IPS-NIHi7 (cell line): ENCODE measurements around the gene CACNG7.

Source experiments
- DNase-seq: peaks from one replicate; pipeline ENCODE4 v3.0.0; 2012; ENCODE audit warnings: mixed read lengths; ENCODE audit errors: extremely low spot score

The CACNG7 gene

DNA sequence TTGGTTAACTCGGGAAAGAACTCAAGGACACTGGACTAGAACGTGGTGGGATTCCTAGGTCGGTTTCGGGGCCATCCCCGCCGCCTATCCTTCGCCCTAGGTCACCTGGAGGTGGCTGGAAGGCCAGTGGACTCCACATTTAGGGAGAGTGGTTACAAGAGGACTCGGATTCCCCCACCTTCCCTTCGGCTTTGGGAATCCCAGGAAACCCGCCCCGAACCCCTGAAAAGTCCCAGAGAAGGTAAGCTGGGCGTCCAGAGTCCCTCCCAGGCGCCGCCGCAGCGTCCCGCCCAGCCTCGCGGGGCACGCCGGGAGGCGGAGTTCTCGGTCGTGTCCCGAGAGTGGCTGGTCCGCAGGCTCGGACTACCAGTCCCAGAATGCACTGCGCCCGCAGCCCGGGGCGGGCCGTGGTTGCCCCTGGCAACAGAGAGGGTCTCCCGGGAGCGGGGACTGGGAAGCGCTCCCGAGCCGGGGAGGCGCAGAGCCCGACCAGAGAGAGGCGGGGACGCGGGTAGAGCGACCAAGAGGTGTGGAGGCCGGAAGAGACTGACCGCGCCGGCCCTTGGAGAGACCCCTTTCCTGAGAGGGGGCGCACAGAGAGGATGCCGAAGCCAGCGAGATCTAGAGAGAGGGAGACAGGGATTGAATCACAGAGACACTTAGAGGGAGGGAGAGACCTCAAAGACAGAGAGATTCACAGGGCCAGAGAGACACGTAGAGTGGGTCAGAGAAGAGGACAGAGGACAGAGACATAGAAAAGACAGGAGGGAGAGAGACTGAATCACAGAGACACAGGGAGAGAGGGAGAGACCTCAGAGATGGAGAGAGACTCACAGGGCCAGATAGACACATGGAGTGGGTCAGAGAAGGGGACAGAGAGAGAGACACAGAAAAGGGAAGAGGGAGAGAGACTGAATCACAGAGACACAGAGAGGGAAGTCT lies 29.7 kb upstream of the CACNG7 start:
- DNase-seq, result peak; percentile 93

- DNase-seq, result no peak
Measured at GRCh38 chr19:53880711-53881481, 28.2 kb upstream of the CACNG7 start.

GRCh38 chr19:53881482-53882390 lies 27.3 kb upstream of the CACNG7 start, which contains the start of gene PRKCG:
TSS of gene PRKCG (plus strand) at chr19:53882197. CDS start at chr19:53882495, 298 bp downstream.
- peak; percentile 54 for DNase-seq

DNA sequence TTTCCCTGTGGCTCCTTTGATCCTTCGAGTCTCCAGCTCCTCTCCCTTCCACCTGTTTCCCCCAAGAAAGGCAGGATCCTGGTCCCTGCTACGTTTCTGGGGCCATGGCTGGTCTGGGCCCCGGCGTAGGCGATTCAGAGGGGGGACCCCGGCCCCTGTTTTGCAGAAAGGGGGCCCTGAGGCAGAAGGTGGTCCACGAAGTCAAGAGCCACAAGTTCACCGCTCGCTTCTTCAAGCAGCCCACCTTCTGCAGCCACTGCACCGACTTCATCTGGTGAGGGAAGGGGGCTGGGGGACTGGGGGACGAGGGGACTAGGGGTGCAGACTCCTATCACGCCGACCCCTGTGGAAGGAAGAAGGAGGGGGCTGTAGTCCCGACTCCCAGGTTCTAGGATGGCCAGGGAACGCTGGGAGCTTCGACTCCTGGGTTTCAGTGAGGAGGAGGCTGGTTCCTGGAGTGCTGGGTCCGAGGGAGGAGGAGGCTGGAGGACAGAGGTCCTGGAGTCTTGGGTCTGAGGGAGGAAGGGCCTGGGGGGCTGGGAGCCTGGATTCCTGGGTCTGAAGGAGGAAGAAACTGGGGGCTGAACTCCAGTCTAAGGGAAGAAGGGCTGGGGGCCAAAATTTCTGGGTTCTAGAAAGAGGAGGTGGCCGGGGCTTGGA lies 26.6 kb upstream of the CACNG7 start:
- DNase-seq, result no peak

GRCh38 chr19:53883231-53883661 lies 25.8 kb upstream of the CACNG7 start:
- DNase-seq, result no peak

DNA sequence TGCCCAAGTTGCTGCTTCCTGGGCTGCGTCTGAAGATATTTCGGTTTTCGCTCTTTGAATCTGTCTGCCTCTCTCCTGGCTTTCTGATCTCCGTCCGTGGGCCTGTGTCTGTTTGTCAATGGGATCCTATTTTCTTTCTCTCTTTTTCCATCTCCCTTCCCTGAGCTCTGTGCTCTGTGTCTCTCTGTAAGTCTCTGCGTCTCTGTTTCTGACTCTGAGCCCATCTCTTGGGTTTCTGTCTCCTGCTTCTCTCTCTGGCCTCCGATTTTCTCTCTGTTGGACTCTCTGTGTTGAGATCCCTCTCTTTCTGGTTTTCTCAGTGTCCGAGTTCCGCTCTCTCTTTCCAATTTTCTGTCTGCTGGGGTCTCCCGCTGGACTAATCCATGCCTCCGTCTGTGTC lies 25.3 kb upstream of the CACNG7 start:
- DNase-seq, result no peak

DNA sequence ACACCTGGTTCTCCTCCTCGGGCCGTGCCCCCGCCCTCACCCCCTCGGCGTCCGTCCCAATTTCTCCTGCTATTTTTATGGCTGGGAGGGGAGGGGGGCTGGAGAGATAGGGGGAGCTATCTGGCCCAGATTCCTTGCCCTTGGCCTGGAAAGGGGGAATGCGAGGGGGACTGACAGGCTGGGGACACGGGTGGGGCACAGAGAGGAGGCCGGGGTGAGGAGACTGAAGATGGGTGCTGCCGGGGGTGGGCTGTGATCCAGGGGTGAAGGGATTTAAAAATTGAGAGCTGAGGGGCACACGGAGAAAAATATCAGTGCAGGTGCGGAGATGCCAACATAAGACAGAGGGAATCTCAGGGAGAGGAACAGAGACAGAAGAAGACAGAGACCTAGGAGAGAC lies 24.8 kb upstream of the CACNG7 start:
- DNase-seq, result no peak

GRCh38 chr19:53885036-53885435 lies 24.0 kb upstream of the CACNG7 start:
- DNase-seq, result no peak

DNA sequence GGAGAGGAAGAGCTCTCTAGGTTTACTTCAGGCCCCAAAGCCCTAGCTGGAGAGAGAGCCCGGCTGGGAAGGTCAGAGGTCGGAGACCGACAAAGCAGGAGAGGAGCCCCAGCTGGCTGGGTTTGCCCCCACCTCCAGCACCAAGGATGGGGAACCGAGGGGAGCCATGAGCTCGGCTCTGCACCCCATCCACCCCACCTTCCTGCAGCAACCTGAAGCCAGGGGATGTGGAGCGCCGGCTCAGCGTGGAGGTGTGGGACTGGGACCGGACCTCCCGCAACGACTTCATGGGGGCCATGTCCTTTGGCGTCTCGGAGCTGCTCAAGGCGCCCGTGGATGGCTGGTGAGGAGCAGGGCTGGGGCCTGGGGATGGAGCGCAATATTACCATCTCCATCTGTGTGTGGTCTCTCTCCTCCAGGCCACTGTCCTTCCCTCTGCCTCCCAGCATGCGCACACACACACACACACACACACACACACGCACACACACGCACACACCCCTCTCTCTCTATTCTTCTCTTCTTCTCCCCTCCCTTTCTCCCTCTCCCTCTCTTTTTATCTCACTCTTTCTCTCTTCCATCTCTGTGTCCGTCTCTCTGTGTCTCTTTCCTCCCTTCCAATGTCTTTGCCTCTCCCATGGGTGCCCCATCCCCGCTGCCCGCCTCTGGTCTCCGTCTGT lies 16.6 kb upstream of the CACNG7 start:
- no peak for DNase-seq

DNA sequence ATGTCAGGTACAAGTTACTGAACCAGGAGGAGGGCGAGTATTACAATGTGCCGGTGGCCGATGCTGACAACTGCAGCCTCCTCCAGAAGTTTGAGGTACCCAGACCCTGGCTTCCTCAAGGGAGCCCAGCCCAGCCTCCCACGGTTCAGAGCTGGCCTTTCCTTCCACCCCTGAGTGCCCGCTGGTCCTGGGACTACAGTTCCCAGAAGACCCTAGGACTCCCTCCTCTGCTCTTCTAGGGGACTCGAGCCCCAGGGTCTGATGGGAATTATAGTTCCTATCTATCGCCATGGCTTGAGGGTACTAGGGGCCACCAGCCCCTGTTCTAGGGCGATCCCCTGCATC lies 16.1 kb upstream of the CACNG7 start:
- DNase-seq, result peak; percentile 56

DNA sequence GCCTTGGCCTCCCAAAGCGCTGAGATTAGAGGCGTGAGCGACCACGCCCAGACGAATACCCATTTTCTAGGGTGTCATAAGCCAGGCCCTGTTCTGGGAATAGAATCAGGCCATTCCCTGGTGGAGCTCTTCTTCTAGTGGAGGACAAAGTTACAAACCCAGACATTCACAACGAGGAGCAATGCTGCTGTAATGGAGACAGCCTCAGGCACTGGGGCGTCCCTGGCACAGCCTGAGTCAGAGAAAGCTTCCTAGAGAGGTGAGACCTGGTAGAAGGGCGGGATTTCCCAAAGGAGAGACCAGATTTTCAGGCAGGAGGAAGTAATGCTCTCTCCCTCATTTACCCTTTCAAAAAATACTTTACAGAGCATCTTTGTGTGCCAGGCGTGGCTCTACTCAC lies 14.4 kb upstream of the CACNG7 start:
- DNase-seq, result no peak

GRCh38 chr19:53896682-53897081 lies 12.4 kb upstream of the CACNG7 start:
- no peak for DNase-seq

DNA sequence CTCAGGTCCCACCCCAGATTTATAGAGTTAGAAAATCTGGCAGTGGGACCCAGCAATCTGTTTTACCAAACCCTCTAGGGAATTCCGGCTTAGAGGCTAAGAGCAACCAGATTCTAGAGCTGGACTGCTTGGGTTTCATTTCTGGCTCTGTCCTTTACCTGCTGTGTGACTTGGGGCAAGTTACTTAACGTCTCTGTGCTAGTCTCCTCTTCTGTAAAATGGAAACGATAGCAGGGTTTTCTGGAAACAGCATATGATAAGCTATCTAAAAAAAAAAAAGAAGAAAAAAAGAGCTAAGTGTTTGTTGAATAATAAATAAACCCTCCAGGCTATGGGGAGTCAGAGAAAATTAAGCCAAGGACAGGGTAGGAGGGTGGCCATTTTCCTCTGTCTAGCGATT lies 11.6 kb upstream of the CACNG7 start:
- no peak for DNase-seq

DNA sequence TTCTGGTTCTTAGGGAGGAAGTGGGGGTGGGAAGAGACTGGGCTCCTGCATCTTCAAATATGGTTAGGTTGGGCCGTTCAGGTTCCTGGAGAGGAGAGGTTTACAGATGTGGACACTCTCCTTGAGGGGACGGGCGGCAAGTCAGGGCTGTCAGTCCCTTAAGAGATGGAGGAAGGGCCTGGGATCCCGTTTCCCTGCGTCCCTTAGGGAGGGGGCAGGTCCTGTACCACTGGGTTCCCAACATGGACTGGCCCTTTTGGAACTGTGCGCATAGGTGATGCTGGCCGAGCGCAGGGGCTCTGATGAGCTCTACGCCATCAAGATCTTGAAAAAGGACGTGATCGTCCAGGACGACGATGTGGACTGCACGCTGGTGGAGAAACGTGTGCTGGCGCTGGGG lies 10.9 kb upstream of the CACNG7 start:
- no peak for DNase-seq

DNA sequence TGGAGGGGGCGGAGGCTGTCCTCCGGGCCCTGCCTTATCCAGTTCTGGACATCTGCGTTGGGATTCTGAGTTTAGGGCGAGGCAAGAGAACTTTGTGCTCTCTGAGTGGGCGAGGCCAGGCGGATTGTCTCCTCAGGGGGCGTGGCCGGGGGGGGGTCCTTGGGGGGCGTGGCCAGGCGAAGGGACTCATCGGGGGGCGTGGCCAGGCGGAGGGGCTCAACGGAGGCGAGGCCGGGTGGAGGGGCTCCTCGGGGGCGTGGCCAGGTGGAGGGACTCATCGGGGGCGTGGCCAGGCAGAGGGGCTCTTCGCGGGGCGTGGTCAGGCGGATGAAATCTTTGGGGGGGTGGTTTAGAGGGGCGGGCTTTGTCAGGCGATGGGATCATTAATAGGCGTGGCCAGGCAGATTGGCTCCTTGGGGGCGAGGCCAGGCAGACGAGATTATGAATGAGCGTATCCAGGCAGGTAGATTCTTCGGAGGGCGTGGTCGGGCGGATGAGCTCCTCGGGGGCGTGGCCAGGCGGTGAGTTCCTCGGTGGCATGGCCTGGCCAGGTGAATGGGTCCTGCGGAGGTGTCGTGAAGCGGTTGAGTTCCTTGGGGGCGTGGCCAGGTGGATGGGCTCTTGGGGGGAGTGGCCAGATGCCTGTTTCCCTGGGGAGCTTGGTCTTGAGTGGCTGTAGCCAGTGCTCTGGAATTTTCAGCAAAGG lies 10.3 kb upstream of the CACNG7 start:
- DNase-seq, result peak; percentile 96

- no peak for DNase-seq
Measured at GRCh38 chr19:53900191-53900860, 8.8 kb upstream of the CACNG7 start.

DNA sequence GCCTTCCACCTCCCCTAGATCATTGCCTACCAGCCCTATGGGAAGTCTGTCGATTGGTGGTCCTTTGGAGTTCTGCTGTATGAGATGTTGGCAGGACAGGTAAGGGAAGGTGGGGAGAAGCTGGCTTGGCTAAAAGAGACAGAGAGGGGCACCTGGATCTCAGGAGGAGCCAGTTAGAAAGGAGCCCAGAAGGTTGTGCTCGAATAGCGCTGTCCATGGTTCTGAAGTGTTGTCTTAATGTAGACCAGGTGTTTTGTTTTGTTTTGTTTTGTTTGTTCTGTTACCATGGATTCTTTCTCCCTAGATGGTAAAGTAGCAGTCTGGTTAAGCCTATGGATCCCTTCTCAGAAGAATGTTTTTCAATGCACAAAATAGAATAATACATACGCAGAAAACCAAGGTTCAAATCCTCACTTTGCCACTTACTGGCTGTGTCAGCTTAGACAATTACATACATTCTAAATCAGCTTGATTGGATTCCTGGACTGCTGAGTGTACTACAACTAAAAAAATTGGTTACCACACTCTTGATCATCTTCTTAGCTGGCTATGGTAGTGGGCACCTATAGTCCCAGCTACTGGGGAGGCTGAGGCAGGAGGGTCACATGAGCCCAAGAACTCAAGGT lies 5.9 kb upstream of the CACNG7 start:
- peak; percentile 66 for DNase-seq

DNA sequence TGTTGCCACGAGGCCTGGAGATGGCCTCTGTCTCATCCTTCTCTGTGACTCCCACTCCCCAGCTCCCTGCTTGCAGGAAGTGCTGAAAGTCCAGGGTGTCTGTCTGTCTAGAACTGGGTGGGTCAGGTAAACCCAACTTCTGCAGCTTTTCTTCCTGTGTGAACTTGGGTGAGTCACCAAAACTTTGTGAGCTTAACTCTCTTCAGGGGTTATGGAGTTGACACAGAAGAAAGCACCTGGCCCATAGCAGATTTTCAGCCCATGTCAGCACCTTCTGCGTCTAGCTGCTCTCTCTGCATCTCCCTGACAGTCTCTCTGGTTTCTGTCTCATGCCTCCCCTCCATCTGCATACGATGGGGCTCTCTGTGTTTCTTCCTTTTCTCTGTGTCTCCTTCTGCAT lies 4.2 kb upstream of the CACNG7 start:
- no peak for DNase-seq

DNA sequence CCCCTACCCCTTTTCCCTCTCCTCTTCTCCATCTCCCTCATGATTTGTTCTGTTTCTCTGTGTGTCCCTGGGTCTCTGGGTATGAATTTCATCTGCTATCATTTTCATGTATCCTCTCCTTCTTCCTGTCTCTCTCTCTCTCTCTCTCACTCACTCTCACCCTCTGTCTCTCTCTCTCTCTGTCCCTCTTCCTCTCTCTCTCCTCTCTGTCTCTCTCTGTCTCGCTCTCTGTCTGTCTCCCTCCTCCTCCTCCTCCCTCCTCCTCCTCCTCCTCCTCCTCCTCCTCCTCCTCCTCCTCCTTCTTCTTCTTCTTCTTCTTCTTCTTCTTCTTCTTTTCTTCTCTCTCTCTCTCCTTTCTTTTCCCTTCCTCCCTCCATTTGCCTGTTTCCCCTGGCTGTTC lies 3.3 kb upstream of the CACNG7 start:
- DNase-seq, result no peak
